ENCODE results near the gene EFCAB9.

DNA sequence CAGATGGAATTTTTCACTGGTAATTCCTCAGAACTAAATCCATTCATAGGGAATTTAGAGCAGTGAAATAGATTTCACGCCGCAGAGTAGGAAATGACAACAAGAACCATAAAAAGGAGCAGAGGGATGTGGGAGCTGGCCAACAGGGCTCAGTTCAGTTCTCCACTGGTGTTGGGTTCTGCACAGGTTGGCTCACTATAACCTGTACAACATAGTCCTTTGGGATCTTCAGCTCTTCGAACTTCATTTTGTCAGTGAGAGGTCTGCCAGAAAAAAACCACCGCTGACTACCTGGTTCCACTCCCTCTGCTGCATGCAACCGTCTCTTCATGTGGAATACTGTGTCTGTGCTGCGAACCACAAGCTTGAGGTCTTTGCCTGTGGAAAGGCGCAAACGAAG, 17.7 kb downstream of the EFCAB9 start:
- TF ChIP-seq, protein P1, sequence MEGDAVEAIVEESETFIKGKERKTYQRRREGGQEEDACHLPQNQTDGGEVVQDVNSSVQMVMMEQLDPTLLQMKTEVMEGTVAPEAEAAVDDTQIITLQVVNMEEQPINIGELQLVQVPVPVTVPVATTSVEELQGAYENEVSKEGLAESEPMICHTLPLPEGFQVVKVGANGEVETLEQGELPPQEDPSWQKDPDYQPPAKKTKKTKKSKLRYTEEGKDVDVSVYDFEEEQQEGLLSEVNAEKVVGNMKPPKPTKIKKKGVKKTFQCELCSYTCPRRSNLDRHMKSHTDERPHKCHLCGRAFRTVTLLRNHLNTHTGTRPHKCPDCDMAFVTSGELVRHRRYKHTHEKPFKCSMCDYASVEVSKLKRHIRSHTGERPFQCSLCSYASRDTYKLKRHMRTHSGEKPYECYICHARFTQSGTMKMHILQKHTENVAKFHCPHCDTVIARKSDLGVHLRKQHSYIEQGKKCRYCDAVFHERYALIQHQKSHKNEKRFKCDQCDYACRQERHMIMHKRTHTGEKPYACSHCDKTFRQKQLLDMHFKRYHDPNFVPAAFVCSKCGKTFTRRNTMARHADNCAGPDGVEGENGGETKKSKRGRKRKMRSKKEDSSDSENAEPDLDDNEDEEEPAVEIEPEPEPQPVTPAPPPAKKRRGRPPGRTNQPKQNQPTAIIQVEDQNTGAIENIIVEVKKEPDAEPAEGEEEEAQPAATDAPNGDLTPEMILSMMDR (IDR thresholded peaks at IDR 0.05), result no peak
- no peak for TF ChIP-seq POLR2A (IDR thresholded peaks at IDR 0.05)
